HG03469 (cell line): ENCODE data around the gene CACNA1A.
"Not testable (repeated sequence)": the region's sequence is repeated elsewhere in the genome, so short reads cannot be mapped to it uniquely, and the experiment has no call there.

ENCODE experiments used
- ATAC-seq: cut with Tn5 transposase; IDR thresholded peaks from one replicate; pipeline ENCODE4 v1.9.1; 2021; ENCODE audit warnings: mild to moderate bottlenecking, moderate library complexity, moderate number of reproducible peaks; ENCODE audit not compliant: unreplicated experiment

Gene CACNA1A

GRCh38 chr19:13282486-13283065 lies 223.7 kb downstream of the CACNA1A start:
- ATAC-seq, result no peak

DNA sequence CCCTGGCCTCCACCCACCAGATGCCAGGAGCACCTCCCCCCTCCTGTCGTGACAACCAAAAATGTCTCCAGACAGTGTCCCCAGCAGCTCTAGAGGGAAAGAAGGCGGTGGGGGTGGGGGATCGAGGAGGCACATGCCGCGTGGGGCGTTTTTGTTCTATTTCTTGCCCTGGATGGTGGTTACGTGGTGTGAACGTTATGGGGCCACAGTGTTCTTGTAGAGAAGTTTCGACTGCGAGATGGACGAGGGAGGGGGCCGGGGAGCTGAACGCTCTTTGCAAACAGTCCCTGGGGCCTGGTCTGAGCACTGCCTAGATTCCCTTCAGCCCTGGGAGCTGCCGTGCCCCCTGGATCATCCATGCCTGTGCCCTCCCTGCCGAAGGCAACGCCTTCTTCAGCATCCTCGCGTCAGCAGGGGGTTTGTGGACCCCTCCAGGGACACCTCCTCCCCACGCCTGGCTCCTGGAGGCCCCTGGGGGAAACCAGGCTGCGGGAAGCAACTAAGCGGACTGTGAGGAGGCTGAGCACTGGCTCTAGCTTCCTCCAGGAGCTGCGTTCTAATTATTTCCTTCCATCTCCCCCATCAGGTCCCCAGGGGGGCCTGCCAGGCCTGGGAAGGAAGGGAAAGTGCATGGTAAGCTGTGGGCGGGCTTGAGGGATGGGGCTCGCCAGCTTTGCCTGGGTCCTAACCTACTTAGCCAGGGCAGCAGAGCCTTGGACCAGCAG lies 224.6 kb downstream of the CACNA1A start:
- no peak for ATAC-seq

GRCh38 chr19:13277104-13277809 lies 229.0 kb downstream of the CACNA1A start:
- no peak for ATAC-seq

DNA sequence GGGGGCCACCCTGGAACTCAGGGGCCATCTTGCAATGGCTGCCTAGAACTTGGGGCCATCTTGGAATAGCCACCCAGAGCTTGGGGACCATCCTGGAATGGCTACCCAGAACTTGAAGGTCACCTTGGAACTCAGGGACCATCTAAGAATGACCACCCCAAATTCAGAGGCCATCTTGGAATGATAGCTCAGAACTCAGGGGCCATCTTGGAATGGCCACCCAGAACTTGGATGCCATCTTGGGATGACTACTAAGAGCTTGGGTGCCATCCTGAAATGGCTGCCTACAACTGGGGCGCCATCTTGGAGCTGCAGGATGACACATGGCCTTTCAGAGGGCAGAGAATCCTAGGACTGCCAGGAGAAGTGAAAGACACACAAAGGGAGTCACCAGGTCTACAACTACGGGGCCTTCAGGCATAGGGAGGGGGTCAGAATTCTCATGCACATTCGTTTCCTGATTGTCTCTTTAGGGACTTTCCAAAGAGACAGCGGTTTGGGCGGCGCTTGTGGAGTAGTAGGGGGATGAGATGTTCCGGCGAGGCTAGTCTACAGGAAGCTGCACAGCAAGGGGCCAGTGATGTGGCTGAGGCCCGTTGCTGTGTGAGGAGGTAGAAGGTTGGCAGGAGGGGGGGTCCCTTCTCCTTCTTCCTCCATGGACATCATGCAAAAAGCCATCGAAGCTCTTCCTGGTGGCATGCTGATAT lies 231.1 kb downstream of the CACNA1A start:
- ATAC-seq, result no peak

DNA sequence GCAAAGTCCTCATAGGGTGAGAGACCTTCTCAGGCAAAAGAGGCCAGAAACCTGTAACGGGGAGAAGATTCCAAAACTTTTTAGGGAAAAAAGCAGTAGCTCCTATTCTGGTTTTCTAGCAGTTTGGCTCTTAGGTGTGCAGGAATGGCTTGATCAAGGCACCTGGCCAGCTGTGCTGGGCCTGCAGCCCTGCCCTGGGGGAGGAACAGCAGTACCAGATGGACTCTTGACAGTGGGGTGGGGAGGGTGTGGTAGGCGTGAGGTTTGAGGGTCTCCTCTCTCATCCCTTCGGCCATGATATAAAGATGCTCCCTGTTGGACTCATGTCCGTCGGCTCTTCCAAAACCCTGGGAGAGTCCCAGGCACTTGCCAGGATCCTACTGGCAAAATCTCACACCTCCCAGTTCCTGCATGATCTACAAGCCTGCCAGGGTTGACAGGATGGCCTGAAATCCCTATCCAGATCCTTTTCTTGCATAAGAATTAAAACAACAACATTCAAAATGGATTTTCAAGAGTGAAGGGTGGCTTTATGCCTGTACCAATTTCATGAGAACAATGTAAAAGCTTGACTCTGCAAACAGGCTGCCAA lies 235.7 kb downstream of the CACNA1A start:
- ATAC-seq, result no peak

DNA sequence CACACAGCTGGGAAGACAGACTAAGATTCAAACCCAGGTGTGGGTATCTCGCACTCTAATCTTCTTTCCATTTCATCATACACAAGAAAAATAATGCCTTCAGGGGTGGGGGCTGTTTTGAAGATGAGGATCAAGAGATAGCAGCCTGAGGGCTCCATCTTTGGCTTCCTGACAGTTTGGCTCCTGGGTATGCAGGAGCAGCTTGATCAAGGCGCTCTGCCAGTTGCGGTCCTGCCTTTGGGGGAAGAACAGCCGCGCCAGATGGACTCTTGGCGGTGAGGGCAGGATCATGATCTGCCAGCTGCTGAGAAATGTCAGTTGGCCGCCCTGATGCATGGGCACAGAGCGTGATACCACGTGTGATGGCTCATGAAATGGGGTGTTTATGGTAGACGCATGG lies 236.9 kb downstream of the CACNA1A start:
- no peak for ATAC-seq

GRCh38 chr19:13267889-13268288 lies 238.4 kb downstream of the CACNA1A start:
- ATAC-seq, result no peak

DNA sequence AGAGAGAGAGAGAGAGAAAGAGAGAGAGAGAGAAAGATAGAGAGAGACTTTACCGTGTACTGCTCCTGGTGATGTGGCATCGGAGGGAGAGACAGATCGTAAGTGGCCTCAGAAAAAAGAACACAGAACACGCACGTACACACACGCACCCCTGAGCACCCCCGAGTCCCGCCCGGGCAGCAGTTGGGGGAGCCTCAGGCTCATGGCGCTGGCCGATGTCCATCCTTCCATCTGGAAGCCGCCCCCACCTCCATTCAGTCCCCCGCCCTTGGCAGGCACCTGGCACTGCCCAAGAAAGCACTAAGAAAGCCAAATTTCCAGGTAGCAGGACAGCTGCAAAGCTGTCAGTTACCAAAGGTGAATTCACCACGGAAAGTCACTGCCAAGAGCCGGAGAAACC lies 239.1 kb downstream of the CACNA1A start:
- ATAC-seq, result no peak

GRCh38 chr19:13262450-13262849 lies 243.8 kb downstream of the CACNA1A start:
- no peak for ATAC-seq

DNA sequence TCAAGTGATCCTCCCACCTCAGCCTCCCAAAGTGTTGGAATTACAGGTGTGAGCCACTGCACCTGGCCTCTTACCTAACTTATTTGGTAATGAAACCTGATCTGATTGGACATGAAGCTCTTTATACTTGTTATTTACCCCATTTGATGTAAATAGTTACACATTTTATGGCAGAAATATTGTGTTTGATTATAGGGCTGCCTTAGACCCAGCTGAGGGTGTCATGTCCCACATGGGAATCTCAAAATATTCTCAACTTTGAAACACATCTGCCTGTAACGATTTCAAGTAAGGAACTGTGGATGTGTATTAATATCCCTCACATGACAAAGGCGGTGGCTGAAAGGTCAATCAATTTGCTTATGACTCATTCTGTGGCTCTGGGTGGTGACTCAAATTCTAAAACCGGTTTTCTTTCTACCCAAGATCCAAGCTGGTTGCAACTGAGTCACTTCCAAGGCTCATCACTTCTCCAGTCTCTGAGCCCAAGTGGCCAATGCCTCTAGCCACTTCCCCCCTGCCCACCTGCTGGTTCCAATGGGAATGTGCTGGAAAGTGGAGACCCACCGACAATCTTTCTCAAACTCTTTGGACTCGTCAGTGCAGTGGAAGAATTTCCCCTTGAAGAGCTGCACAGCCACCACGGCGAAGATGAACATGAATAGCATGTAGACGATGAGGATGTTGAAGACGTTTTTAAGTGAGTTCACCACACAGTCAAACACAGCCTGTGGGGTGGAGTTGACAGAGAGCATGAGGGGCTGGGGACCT lies 245.2 kb downstream of the CACNA1A start:
- ATAC-seq, result no peak

GRCh38 chr19:13256918-13257317 lies 249.4 kb downstream of the CACNA1A start:
- ATAC-seq, result no peak

DNA sequence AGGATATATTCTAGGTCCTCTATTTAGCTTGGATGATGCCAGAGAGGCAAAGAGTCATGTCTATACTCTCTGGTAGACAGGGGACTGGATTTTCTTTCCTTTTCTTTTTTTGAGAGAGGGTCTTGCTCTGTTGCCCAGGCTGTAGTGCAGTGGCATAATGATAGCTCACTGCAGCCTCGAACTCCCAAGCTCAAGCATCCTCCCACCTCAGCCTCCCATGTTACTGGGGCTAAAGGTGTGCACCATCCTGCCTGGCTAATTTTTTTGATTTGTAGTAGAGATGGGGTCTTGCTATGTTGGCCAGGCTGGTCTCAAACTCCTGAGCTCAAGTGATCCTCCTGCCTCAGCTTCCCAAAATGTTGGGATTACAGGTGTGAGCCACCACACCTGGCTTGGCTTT lies 249.9 kb downstream of the CACNA1A start:
- ATAC-seq, result not testable (repeated sequence)

DNA sequence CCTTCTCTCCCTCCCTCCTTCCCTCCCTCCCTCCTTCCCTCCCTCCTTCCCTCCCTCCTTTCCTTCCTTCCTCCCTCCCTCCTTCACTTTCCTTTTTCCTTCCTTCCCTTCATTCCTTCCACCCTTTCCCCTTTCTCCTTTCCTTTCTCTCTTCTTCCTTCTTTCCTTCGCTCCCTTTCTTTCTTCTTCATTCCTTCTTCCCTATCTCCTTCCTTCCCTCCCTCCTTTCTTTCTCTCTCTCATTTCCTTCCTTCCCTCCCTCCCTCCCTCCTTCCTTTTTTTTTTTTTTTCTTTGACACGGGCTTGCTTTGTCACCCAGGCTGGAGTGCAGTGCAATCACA lies 250.6 kb downstream of the CACNA1A start:
- no peak for ATAC-seq

DNA sequence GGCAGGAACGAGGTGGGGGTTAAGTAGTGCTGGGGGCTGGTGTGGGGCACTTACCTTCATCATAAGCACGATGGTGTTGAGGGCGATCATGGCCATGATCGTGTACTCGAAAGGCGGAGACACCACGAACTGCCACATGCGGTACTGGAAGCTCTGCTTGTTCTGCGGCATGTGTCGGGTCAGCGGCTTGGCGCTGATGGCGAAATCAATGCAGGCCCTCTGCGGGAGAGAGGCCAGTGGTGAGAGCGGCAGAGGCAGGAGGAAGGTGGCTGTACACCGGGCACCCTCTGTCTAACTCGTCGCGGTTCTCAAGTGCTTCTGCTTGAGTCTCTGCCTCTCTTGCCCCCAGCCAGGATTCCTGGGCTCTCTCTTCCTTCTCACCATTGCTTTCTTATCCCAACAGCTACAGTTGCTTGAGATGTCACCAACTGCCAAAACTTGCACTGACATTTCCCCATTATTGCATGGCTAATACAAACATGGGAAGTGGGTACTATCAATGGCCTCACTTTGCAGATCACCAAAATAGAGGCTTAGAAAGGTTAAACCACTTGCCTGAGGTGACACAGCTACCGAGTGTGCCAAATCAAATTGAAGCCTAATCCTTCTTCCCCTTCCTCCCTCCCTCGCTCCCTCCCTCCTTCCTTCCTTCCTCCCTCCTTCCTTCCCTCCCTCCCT lies 251.1 kb downstream of the CACNA1A start:
- ATAC-seq, result no peak

DNA sequence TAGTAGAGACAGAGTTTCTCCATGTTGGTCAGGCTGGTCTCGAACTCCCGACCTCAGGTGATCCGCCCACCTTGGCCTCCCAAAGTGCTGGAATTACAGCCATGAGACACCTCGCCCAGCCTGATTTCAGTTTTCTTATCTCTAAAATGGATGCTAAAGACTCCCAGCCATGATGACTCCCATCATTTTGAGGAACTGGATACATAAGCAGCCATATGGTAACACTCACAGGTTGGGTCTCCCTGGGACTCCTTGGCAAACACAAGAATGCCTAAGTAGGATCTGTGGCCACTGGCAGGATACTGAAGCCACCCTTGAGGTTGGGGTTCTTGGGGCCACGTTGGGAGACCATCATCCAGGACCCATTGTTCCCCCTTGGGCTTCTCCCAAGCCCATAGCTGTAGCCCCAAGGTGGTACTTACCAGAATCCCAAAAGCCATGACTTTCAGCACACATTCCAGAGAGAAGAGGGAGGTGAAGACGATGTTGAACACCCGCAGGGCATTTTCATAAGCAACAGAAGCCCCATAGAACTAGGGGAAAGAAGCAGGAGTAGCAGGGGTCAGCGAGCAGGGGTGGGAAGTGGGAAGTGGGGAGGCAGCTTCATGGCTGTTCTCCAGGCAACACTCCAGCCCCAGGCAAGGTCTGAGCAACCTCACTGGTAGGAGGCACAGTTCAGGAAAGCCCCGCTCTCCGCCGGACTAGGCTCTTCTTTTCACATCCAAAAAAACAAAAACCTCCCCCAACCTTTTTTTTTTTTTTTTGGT lies 253.5 kb downstream of the CACNA1A start:
- ATAC-seq, result no peak

DNA sequence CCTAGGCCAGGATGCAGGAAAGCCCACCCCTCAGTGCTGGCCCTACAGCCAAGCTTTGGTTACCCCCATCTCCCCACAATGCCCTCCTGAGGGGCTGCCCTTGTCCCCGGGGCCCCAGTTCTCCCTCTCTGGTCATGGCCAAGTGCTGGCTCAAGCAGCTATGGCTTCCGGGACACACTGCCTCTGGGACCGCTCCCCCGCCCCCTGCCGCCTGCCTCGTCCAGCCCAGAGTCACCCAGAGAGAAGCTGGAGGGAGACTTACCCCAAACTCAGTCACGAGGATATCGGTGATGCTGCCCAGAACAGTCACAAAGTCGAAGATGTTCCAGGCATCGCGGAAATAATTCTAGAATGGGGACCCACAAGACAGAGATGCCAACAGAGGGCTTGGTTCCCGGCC lies 261.4 kb downstream of the CACNA1A start:
- ATAC-seq, result no peak

DNA sequence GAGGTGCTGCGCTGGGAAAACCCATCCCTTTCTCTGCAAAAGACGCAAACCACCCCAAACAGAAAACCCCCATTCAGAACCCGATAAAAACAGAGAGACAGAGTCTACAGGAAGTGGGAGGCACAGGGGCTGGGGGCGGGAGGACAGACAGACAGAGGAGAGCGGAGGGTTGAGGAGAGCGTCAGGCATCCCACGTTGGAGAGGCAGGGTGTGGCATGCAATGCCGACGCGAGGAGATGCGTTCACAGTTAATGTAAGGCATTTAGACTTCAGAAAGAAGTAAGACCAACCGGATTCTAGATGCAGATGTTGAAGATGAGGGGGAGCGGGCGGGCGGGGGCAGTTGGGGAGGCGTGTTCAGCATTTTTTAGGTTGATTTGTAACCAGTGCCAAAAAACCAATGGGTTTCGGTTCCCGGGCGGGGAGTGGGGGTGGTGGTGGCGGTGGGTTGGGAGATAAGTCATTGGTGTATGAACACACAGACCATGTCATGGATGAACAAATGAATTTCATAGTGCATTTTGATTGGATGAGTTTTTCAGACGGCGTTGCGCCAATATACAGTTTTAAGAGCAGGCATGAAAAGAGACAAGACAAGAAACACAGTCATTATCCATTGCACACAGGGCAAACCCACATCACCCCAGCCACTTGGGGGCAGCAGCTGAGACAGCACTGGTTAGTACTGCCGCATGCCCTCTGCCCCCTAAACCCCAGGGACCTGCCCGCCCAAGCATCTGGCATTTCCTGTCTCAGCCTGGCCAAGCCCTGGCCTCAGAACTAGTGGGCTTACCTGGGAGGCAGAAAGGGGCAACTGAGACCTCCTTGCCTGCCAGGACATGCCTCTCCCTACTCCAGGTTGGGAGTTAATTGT lies 264.8 kb downstream of the CACNA1A start:
- no peak for ATAC-seq

- ATAC-seq, result no peak
These were observed 265.8 kb downstream of the CACNA1A start for GRCh38 chr19:13240312-13241022.
